H1 (cell line): ENCODE results near the gene PLA2G10. TPM values are rescaled to one million over a fixed set of nuclear protein-coding genes. Genes with fewer than 3 reads are reported as not detected.
"Not testable (repeated sequence)": the region's sequence is repeated elsewhere in the genome, so short reads cannot be mapped to it uniquely, and the experiment has no call there.

ENCODE experiments used
- CTCF ChIA-PET: fragments of 300-600 bp; sonication (Branson Sonifier 250); formaldehyde crosslinking; loops from one replicate; lab custom pipeline; 2021; ENCODE audit not compliant: partially characterized antibody; lab: Charles Lee
- POLR2A ChIA-PET: fragments of 300-600 bp; sonication (Branson Sonifier 250); formaldehyde crosslinking; loops from one replicate; lab custom pipeline; 2021; ENCODE audit warnings: inconsistent platforms; ENCODE audit not compliant: partially characterized antibody; lab: Charles Lee
- DNase-seq, 2 experiments: peaks; one replicate each; pipeline versions ENCODE4 v3.0.0 to v3.0.0-alpha.2; 2010 to 2022; ENCODE audit warnings: low spot score in 2 of 2, low read depth in 1 of 2, mixed read lengths in 1 of 2
- FAIRE-seq: peaks from 2 replicates; lab custom pipeline; 2011; peaks lifted over from hg19 to GRCh38; lab: Jason Lieb, UNC
- H2AFZ ChIP-seq: 2 replicates; pipeline ENCODE4 v1.8.1; 2012; ENCODE audit warnings: low read length, inconsistent platforms
- H2AK5ac ChIP-seq: 2 replicates; pipeline ENCODE4 v1.6.1; 2013; ENCODE audit warnings: low read depth, low read length
- H2BK120ac ChIP-seq: replicated peaks from 2 replicates; pipeline ENCODE3; 2013; ENCODE audit warnings: low read depth, low read length, inconsistent platforms
- H2BK12ac ChIP-seq: 2 replicates; pipeline ENCODE4 v1.6.1; 2013; ENCODE audit warnings: low read depth, low read length
- H2BK15ac ChIP-seq: 2 replicates; pipeline ENCODE4 v1.6.1; 2013; ENCODE audit warnings: low read length
- H2BK20ac ChIP-seq: 2 replicates; pipeline ENCODE4 v1.6.1; 2013; ENCODE audit warnings: low read length
- H2BK5ac ChIP-seq: 2 replicates; pipeline ENCODE4 v1.6.1; 2013; ENCODE audit warnings: low read depth, low read length
- H3K14ac ChIP-seq: 2 replicates; pipeline ENCODE4 v1.6.1; 2013; ENCODE audit warnings: inconsistent platforms; ENCODE audit not compliant: insufficient read length
- H3K18ac ChIP-seq: 2 replicates; pipeline ENCODE4 v1.6.1; 2013; ENCODE audit warnings: low read length; ENCODE audit errors: extremely low read depth
- H3K23ac ChIP-seq: 2 replicates; pipeline ENCODE4 v1.6.1; 2013; ENCODE audit warnings: inconsistent platforms; ENCODE audit not compliant: insufficient read length
- H3K23me2 ChIP-seq: 2 replicates; pipeline ENCODE4 v1.6.1; 2013; ENCODE audit warnings: low read depth, low read length
- H3K27ac ChIP-seq: 2 replicates; pipeline ENCODE4 v1.6.1; 2011; ENCODE audit warnings: low read depth, low read length, inconsistent platforms
- H3K27me3 ChIP-seq, 4 experiments: replicated peaks in 1 of 4; 1 replicate in 1 of 4; 2 replicates in 3 of 4; pipeline versions ENCODE4 v1.6.1 to v1.8.1; 2011 to 2013; ENCODE audit warnings: low read length in 3 of 4, mild to moderate bottlenecking in 3 of 4, inconsistent platforms in 2 of 4, mixed read lengths in 2 of 4, moderate library complexity in 1 of 4; ENCODE audit not compliant: control insufficient read depth in 3 of 4, insufficient read depth in 3 of 4; ENCODE audit errors: extremely low read depth in 1 of 4
- H3K36me3 ChIP-seq, 4 experiments: 2 replicates each; pipeline versions ENCODE4 v1.6.1 to v1.8.1; 2011 to 2013; ENCODE audit warnings: mild to moderate bottlenecking in 4 of 4, low read length in 3 of 4, moderate library complexity in 2 of 4, control low read depth in 1 of 4, inconsistent platforms in 1 of 4; ENCODE audit not compliant: insufficient read depth in 4 of 4, control insufficient read depth in 2 of 4
- H3K4ac ChIP-seq: replicated peaks from 2 replicates; pipeline ENCODE3; 2013; ENCODE audit warnings: low read length, low read depth, mixed read lengths, inconsistent platforms; ENCODE audit not compliant: insufficient read length
- H3K4me1 ChIP-seq, 4 experiments: replicated peaks in 1 of 4; 1 replicate in 1 of 4; 2 replicates in 3 of 4; pipeline versions ENCODE4 v1.6.1 to v1.8.1; 2011 to 2013; ENCODE audit warnings: low read length in 3 of 4, inconsistent platforms in 2 of 4, mixed read lengths in 1 of 4; ENCODE audit not compliant: insufficient read depth in 4 of 4, control insufficient read depth in 3 of 4
- H3K4me2 ChIP-seq, 2 experiments: 2 replicates each; pipeline versions ENCODE4 v1.6.1 to v1.8.1; 2011 to 2013; ENCODE audit warnings: low read depth in 2 of 2, low read length in 2 of 2, control low read depth in 1 of 2, inconsistent platforms in 1 of 2, mild to moderate bottlenecking in 1 of 2; ENCODE audit not compliant: insufficient read depth in 1 of 2
- H3K4me3 ChIP-seq, 4 experiments: fragments of 200-600, 300-600 bp in 1 of 4; sonication (generic), shearing (Covaris generic), sonication (Bioruptor Twin) in 1 of 4; 2 replicates each; pipeline versions ENCODE4 v1.5.1 to v1.8.1; 2011 to 2016; ENCODE audit warnings: low read length in 4 of 4, low read depth in 3 of 4, control low read depth in 2 of 4, inconsistent platforms in 2 of 4, mild to moderate bottlenecking in 2 of 4, mixed read lengths in 1 of 4, moderate library complexity in 1 of 4; ENCODE audit not compliant: insufficient read depth in 2 of 4; ENCODE audit errors: extremely low read depth in 1 of 4
- H3K56ac ChIP-seq: replicated peaks from 2 replicates; pipeline ENCODE3; 2013; ENCODE audit warnings: low read depth, mild to moderate bottlenecking, mixed read lengths, low read length, inconsistent platforms; ENCODE audit not compliant: insufficient read length
- H3K79me1 ChIP-seq: 2 replicates; pipeline ENCODE4 v1.6.1; 2013; ENCODE audit warnings: low read depth, low read length, control low read depth
- H3K79me2 ChIP-seq, 2 experiments: 2 replicates each; pipeline versions ENCODE4 v1.6.1 to v1.8.1; 2012 to 2013; ENCODE audit warnings: low read length in 2 of 2, mild to moderate bottlenecking in 2 of 2, inconsistent platforms in 1 of 2; ENCODE audit not compliant: insufficient read depth in 2 of 2, control insufficient read depth in 1 of 2
- H3K9ac ChIP-seq, 4 experiments: replicated peaks in 1 of 4; 1 replicate in 1 of 4; 2 replicates in 3 of 4; pipeline versions ENCODE4 v1.6.1 to v1.8.1; 2011 to 2013; ENCODE audit warnings: low read depth in 3 of 4, low read length in 3 of 4, control low read depth in 2 of 4, mild to moderate bottlenecking in 2 of 4, moderate library complexity in 2 of 4, inconsistent platforms in 1 of 4; ENCODE audit errors: extremely low read depth in 1 of 4
- H3K9me3 ChIP-seq, 2 experiments: 2 replicates each; pipeline versions ENCODE4 v1.6.1 to v1.8.1; 2012 to 2013; ENCODE audit warnings: mild to moderate bottlenecking in 2 of 2, moderate library complexity in 2 of 2, control low read depth in 1 of 2, inconsistent platforms in 1 of 2, low read depth in 1 of 2, low read length in 1 of 2, mixed read lengths in 1 of 2; ENCODE audit not compliant: insufficient read depth in 2 of 2
- H4K20me1 ChIP-seq, 2 experiments: replicated peaks in 1 of 2; 2 replicates each; pipeline versions ENCODE3 to v1.8.1; 2011 to 2013; ENCODE audit warnings: inconsistent platforms in 2 of 2, low read length in 2 of 2, mild to moderate bottlenecking in 1 of 2; ENCODE audit not compliant: insufficient read depth in 2 of 2, control insufficient read depth in 1 of 2
- H4K5ac ChIP-seq: 2 replicates; pipeline ENCODE4 v1.6.1; 2013; ENCODE audit warnings: low read length, low read depth, mixed read lengths, inconsistent platforms; ENCODE audit not compliant: insufficient read length
- H4K8ac ChIP-seq: 2 replicates; pipeline ENCODE4 v1.8.0; 2013; ENCODE audit warnings: mild to moderate bottlenecking, moderate library complexity, low read length, inconsistent platforms; ENCODE audit not compliant: insufficient read depth; ENCODE audit errors: extremely low read depth
- H4K91ac ChIP-seq: replicated peaks from 2 replicates; pipeline ENCODE3; 2013; ENCODE audit warnings: low read length, mixed read lengths, inconsistent platforms; ENCODE audit not compliant: insufficient read length
- WGBS, 2 experiments: shearing (Covaris generic) in 1 of 2; methylation state at CpG; one replicate each; pipeline versions ENCODE4 v1.1.6 to v1.1.7; 2013 to 2015; ENCODE audit warnings: low lambda C conversion rate in 2 of 2, mixed read lengths in 2 of 2, inconsistent platforms in 1 of 2, low coverage in 1 of 2, missing lambda C conversion rate in 1 of 2; ENCODE audit not compliant: insufficient replicate concordance in 2 of 2, insufficient coverage in 1 of 2, insufficient read length in 1 of 2; ENCODE audit errors: extremely low coverage in 1 of 2, missing lambda C conversion rate in 1 of 2; 5-methylcytosine and 5-hydroxymethylcytosine counted together
- long read RNA-seq, 2 experiments: library from RNA in 1 of 2; library from capped mRNA in 1 of 2; stranded (forward); transcript quantifications; one replicate each; pipeline ENCODE4 v2.0.0, GENCODE V29; 2021; ENCODE audit warnings: inconsistent platforms in 1 of 2
- polyA minus RNA-seq, 3 experiments: library from RNA; depleted of rRNA, polyadenylated mRNA; stranded (reverse); fragments of >200 nt; gene quantifications; 1 replicate in 2 of 3; 2 replicates in 1 of 3; pipeline ENCODE4 v1.2.3, GENCODE V29; 2011
- polyA plus RNA-seq, 7 experiments: library from polyadenylated mRNA; depleted of rRNA in 3 of 7; stranded (reverse) in 5 of 7; unstranded in 2 of 7; fragments of >200 nt in 5 of 7; fragments of 200-250 nt in 2 of 7; gene quantifications; 1 replicate in 5 of 7; 2 replicates in 1 of 7; 4 replicates in 1 of 7; pipeline versions ENCODE4 v1.2.1 to v1.2.3, GENCODE V29; 2011 to 2013; ENCODE audit warnings: missing spikeins in 2 of 7, mixed read lengths in 2 of 7
- total RNA-seq: library from RNA; stranded (reverse); fragmentation: NEBNext Ultra II Directional; extraction: Animal tissue kit (Norgen Biotek cat#: 25700); gene quantifications from 2 replicates; pipeline ENCODE4 v1.2.1, GENCODE V29; 2021

PLA2G10 gene, protein sequence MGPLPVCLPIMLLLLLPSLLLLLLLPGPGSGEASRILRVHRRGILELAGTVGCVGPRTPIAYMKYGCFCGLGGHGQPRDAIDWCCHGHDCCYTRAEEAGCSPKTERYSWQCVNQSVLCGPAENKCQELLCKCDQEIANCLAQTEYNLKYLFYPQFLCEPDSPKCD
- total RNA-seq (0.54 and 0.60 TPM in 2 replicates), polyA plus RNA-seq (2011; rRNA removed) (2.2 and 2.4 TPM in 2 replicates), polyA minus RNA-seq (2011; rRNA and poly(A)+ RNA removed) (0.66 and 1.0 TPM in 2 replicates)
- polyA plus RNA-seq (2011; cell fraction: cytosol; rRNA removed): 2.3 TPM
- polyA plus RNA-seq (2011; cell fraction: nucleus; rRNA removed): 1.9 TPM
- 0.83 to 1.5 TPM (median 1.5 TPM) in 4 replicates for polyA plus RNA-seq (2012, experiment 1 of 2)
- 1.2 TPM for polyA plus RNA-seq (2012, experiment 2 of 2)
- 0.85 TPM for polyA plus RNA-seq (2013, experiment 1 of 2)
- 0.99 TPM for polyA plus RNA-seq (2013, experiment 2 of 2)
- 2.9 TPM for polyA minus RNA-seq (2011; cell fraction: cytosol; rRNA and poly(A)+ RNA removed)
- polyA minus RNA-seq (2011; cell fraction: nucleus; rRNA and poly(A)+ RNA removed): 1.4 TPM
- long read RNA-seq, experiment 1, partial matches to known transcripts: 1 of 1 reads
- long read RNA-seq, experiment 1, other reads (novel, unspliced or antisense): 0 of 1 reads
- long read RNA-seq, experiment 2: 0 reads

DNA sequence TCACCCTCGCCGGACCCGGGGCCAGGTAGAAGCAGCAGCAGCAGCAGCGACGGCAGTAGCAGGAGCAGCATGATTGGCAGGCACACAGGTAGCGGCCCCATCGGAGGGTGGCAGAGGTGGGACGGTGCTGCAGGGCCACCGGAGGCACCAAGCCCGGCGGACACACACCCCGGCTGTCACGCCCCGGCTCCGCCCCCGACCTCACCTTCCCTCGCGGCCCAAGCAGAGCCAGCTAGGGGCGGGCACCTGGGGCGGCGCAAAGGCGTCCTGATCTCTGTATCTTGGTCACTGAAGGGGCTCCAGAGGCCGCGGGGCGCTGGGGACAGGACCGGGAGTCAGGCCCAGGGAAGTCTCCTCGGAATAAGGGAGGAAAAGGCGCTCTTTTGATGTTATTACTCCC, at the start of gene PLA2G10:
Gene PLA2G10, minus strand, starts transcription at position 180 of the 400 bp plus-strand sequence. Its CDS starts 79 bp downstream, at position 101.
- H2AK5ac ChIP-seq, H3K23ac ChIP-seq, H3K27me3 ChIP-seq, H2BK15ac ChIP-seq, DNase-seq, H3K79me2 ChIP-seq, H4K20me1 ChIP-seq, CTCF ChIA-PET, H3K23me2 ChIP-seq, H3K14ac ChIP-seq, H3K4ac ChIP-seq, H2BK120ac ChIP-seq, H2AFZ ChIP-seq, H3K36me3 ChIP-seq, H2BK12ac ChIP-seq, H3K56ac ChIP-seq, H2BK5ac ChIP-seq, H2BK20ac ChIP-seq, H4K91ac ChIP-seq, H3K4me3 ChIP-seq, H3K4me1 ChIP-seq, H4K8ac ChIP-seq, H3K79me1 ChIP-seq, POLR2A ChIA-PET, H3K9me3 ChIP-seq, H3K9ac ChIP-seq, FAIRE-seq, H4K5ac ChIP-seq, H3K18ac ChIP-seq, H3K4me2 ChIP-seq, H3K27ac ChIP-seq: not testable (repeated sequence)
- WGBS, 2 experiments: no CpG with 5 or more reads among the region's 28 CpGs
